ENCODE measurements around the gene SPACA7. TPM values are rescaled to one million over a fixed set of nuclear protein-coding genes. Genes with fewer than 3 reads are reported as not detected.

Gene SPACA7
- total RNA-seq, 1 experiment from 2014 or later, result not detected

- Histone ChIP-seq H3K4me3 (replicated peaks in 1 of 2; ENCODE audit: low read depth in 1 of 2, low read length in 2 of 2) (no peak overlapping the region), H4K20me1 (ENCODE audit: insufficient read depth) (no peaks in the 10 kb centered on the region), H3K9me2 (ENCODE audit: insufficient read depth) (no peaks in the 10 kb centered on the region), H3K9me3 (ENCODE audit: control insufficient read depth in 1 of 2, insufficient read depth in 1 of 2, low read depth in 1 of 2, low read length in 2 of 2) (no peaks in the 10 kb centered on the region), H3K4me2 (ENCODE audit: low read length) (no peak overlapping the region), H3K36me3 (ENCODE audit: control insufficient read depth in 1 of 2, insufficient read depth in 2 of 2, low read length in 2 of 2) (no peaks in the 10 kb centered on the region), H3K27ac (ENCODE audit: low read depth, low read length) (no peak overlapping the region), H3K79me2 (ENCODE audit: insufficient read depth, low read length) (no peaks in the 10 kb centered on the region), H3K4me1 (ENCODE audit: control insufficient read depth in 1 of 2, insufficient read depth in 2 of 2, low read length in 2 of 2) (peaks cover 0 to 6% of the 10 kb centered on the region in 2 experiments; a peak in 3 of 4 replicates), H3K27me3 (ENCODE audit: insufficient read depth, low read length) (peaks cover 55% of the 10 kb centered on the region), H3K9ac (ENCODE audit: low read length) (no peak overlapping the region), H2AFZ (ENCODE audit: low read depth, low read length, poor library complexity, severe bottlenecking) (no peak overlapping the region)
- ChIA-PET CTCF (no interaction called here), POLR2A (no interaction called here), RAD21 (ENCODE audit: low non-redundant PET in 1 of 2, low total read pairs in 2 of 2, uncharacterized antibody in 2 of 2, unreplicated experiment in 2 of 2) (no interaction called here)
- no peak for DNase-seq (ENCODE audit: low read depth, low spot score)
- intact Hi-C loops (cut with micrococcal nuclease), result no loop called here
- TF ChIP-seq SP1 (IDR thresholded peaks at IDR 0.05; ENCODE audit: low read depth) (no peak), ELF1 (IDR thresholded peaks at IDR 0.05; ENCODE audit: borderline replicate concordance, low read depth) (no peak), CTCF (IDR thresholded peaks at IDR 0.05 in 2 of 3, conservative IDR thresholded peaks at IDR 0.05 in 1 of 3; ENCODE audit: borderline replicate concordance in 1 of 3, insufficient read depth in 1 of 3, low read depth in 2 of 3, low read length in 2 of 3) (no peak), EZH2phosphoT487 (IDR thresholded peaks at IDR 0.05; ENCODE audit: borderline replicate concordance) (no peak), EGR1 (IDR thresholded peaks at IDR 0.05; ENCODE audit: low read depth) (no peak), JUND (IDR thresholded peaks at IDR 0.05) (no peak), SIN3A (IDR thresholded peaks at IDR 0.05; ENCODE audit: low read depth) (no peak), EZH2 (IDR thresholded peaks at IDR 0.05) (no peak), CBX3 (IDR thresholded peaks at IDR 0.05; ENCODE audit: low read depth) (no peak), SRF (IDR thresholded peaks at IDR 0.05; ENCODE audit: low read depth) (no peak), CEBPB (IDR thresholded peaks at IDR 0.05; ENCODE audit: low read depth) (no peak), POLR2A (IDR thresholded peaks at IDR 0.05; ENCODE audit: borderline replicate concordance, extremely low read depth, insufficient read depth, insufficient read length) (no peak), RAD21 (IDR thresholded peaks at IDR 0.05; ENCODE audit: low read depth) (no peak)
- TF ChIP-seq, protein P1, sequence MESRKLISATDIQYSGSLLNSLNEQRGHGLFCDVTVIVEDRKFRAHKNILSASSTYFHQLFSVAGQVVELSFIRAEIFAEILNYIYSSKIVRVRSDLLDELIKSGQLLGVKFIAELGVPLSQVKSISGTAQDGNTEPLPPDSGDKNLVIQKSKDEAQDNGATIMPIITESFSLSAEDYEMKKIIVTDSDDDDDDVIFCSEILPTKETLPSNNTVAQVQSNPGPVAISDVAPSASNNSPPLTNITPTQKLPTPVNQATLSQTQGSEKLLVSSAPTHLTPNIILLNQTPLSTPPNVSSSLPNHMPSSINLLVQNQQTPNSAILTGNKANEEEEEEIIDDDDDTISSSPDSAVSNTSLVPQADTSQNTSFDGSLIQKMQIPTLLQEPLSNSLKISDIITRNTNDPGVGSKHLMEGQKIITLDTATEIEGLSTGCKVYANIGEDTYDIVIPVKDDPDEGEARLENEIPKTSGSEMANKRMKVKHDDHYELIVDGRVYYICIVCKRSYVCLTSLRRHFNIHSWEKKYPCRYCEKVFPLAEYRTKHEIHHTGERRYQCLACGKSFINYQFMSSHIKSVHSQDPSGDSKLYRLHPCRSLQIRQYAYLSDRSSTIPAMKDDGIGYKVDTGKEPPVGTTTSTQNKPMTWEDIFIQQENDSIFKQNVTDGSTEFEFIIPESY (IDR thresholded peaks at IDR 0.05; ENCODE audit: extremely low read depth, insufficient replicate concordance, low read length), result no peak
- TF ChIP-seq, protein P2, sequence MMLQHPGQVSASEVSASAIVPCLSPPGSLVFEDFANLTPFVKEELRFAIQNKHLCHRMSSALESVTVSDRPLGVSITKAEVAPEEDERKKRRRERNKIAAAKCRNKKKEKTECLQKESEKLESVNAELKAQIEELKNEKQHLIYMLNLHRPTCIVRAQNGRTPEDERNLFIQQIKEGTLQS (IDR thresholded peaks at IDR 0.05), result no peak
- TF ChIP-seq, protein P3, sequence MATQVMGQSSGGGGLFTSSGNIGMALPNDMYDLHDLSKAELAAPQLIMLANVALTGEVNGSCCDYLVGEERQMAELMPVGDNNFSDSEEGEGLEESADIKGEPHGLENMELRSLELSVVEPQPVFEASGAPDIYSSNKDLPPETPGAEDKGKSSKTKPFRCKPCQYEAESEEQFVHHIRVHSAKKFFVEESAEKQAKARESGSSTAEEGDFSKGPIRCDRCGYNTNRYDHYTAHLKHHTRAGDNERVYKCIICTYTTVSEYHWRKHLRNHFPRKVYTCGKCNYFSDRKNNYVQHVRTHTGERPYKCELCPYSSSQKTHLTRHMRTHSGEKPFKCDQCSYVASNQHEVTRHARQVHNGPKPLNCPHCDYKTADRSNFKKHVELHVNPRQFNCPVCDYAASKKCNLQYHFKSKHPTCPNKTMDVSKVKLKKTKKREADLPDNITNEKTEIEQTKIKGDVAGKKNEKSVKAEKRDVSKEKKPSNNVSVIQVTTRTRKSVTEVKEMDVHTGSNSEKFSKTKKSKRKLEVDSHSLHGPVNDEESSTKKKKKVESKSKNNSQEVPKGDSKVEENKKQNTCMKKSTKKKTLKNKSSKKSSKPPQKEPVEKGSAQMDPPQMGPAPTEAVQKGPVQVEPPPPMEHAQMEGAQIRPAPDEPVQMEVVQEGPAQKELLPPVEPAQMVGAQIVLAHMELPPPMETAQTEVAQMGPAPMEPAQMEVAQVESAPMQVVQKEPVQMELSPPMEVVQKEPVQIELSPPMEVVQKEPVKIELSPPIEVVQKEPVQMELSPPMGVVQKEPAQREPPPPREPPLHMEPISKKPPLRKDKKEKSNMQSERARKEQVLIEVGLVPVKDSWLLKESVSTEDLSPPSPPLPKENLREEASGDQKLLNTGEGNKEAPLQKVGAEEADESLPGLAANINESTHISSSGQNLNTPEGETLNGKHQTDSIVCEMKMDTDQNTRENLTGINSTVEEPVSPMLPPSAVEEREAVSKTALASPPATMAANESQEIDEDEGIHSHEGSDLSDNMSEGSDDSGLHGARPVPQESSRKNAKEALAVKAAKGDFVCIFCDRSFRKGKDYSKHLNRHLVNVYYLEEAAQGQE (IDR thresholded peaks at IDR 0.05; ENCODE audit: low read depth), result no peak
- TF ChIP-seq, protein P4, sequence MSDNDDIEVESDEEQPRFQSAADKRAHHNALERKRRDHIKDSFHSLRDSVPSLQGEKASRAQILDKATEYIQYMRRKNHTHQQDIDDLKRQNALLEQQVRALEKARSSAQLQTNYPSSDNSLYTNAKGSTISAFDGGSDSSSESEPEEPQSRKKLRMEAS (IDR thresholded peaks at IDR 0.05), result no peak
- ATAC-seq, result no peak
- no TSS peak for BruUV-seq (replicated peaks)
Measured at GRCh38 chr13:112348642-112349345, 27.4 kb upstream of the SPACA7 start.

All from HCT116 (cell line).